Parathyroid adenoma (tissue), 2 donors: ENCODE results near the gene SPP2.

Source experiments
- H2AFZ ChIP-seq: fragments of 300-600 bp; sonication (generic); one replicate; pipeline ENCODE4 v1.7.0; 2017; ENCODE audit warnings: antibody characterized with exemption, mild to moderate bottlenecking
- H3K27ac ChIP-seq: fragments of 300-600 bp; sonication (generic); one replicate; pipeline ENCODE4 v1.7.0; 2017
- H3K27me3 ChIP-seq: fragments of 300-600 bp; sonication (generic); one replicate; pipeline ENCODE4 v1.7.0; 2017; ENCODE audit warnings: low read length; ENCODE audit not compliant: control insufficient read depth, insufficient read depth
- H3K36me3 ChIP-seq: fragments of 300-600 bp; sonication (generic); one replicate; pipeline ENCODE4 v1.7.0; 2017; ENCODE audit warnings: low read length; ENCODE audit not compliant: control insufficient read depth, insufficient read depth
- H3K4me1 ChIP-seq: fragments of 300-600 bp; sonication (generic); one replicate; pipeline ENCODE4 v1.7.0; 2017; ENCODE audit warnings: control low read depth
- H3K4me2 ChIP-seq: fragments of 300-600 bp; sonication (generic); one replicate; pipeline ENCODE4 v1.7.0; 2017; ENCODE audit warnings: low read length
- H3K4me3 ChIP-seq: fragments of 300-600 bp; sonication (generic); one replicate; pipeline ENCODE4 v1.7.0; 2017; ENCODE audit warnings: low read depth, low read length
- H3K79me2 ChIP-seq: fragments of 300-600 bp; sonication (generic); one replicate; pipeline ENCODE4 v1.7.0; 2017; ENCODE audit warnings: control low read depth
- H3K9ac ChIP-seq: fragments of 300-600 bp; sonication (generic); one replicate; pipeline ENCODE4 v1.7.0; 2017; ENCODE audit warnings: mild to moderate bottlenecking
- H3K9me3 ChIP-seq: fragments of 300-600 bp; sonication (generic); one replicate; pipeline ENCODE4 v1.7.0; 2017; ENCODE audit warnings: low read length; ENCODE audit not compliant: control insufficient read depth
- CTCF ChIP-seq: fragments of 300-600 bp; sonication (generic); IDR thresholded peaks from one replicate; pipeline ENCODE4 v1.7.0; 2017; ENCODE audit warnings: antibody characterized with exemption, mild to moderate bottlenecking
- donor health status: primary hyperparathyroidism.

Gene SPP2

DNA sequence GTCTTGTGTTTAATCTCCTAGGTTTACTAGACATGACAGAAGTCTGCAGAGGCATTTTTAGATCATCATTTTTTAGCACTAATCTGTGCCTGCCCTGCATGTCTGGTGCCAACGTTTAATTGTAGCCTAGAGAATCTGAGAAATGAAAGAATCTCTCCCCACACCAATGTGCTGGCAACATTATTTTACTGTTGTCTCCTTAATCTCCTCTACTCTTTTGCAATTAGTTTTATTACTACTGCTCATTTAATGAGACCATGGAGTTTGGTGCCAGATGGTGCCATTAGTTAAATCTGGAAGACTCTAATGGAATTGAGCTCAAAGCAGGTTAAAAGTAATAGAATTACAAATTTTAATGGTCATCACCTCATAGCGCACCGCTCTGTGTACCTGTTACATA lies 4.0 kb upstream of the SPP2 start:
- TF ChIP-seq CTCF: no peak
- Histone ChIP-seq H3K27ac (no peak overlapping the region), H3K79me2 (no peaks in the 10 kb centered on the region), H3K27me3 (no peaks in the 10 kb centered on the region), H3K9ac (no peak overlapping the region), H2AFZ (no peak overlapping the region), H3K4me2 (no peak overlapping the region), H3K9me3 (no peaks in the 10 kb centered on the region), H3K36me3 (no peaks in the 10 kb centered on the region), H3K4me1 (no peaks in the 10 kb centered on the region), H3K4me3 (no peak overlapping the region)

GRCh38 chr2:234047361-234047760 lies 3.1 kb upstream of the SPP2 start:
- Histone ChIP-seq H3K9ac (no peak overlapping the region), H3K27me3 (no peaks in the 10 kb centered on the region), H3K36me3 (no peaks in the 10 kb centered on the region), H3K27ac (no peak overlapping the region), H3K4me1 (no peaks in the 10 kb centered on the region), H3K79me2 (no peaks in the 10 kb centered on the region), H3K9me3 (no peaks in the 10 kb centered on the region), H3K4me3 (no peak overlapping the region), H3K4me2 (no peak overlapping the region), H2AFZ (no peak overlapping the region)
- no peak for TF ChIP-seq CTCF

DNA sequence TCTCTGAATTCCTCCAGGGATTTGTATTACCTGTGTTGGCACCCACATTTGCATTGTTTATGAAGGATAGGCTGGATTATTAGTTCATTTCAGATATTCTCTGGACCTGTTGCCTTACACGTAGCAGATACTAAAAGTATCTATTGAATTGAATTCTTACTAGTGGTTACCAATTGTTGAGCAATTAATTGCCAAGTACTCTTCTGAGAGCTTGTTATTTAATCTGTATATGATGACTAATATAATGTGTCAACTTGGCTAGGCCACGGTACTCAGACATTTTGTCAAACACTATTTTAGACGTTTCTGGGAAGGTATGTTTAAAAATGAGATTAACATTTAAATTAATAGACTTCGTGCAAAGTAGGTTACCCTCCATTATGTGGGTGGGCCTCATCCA lies 2.5 kb upstream of the SPP2 start:
- no peak overlapping the region for H3K4me3 ChIP-seq
- no peaks in the 10 kb centered on the region for H3K4me1 ChIP-seq
- no peak overlapping the region for H3K9ac ChIP-seq
- no peaks in the 10 kb centered on the region for H3K36me3 ChIP-seq
- H3K27me3 ChIP-seq: no peaks in the 10 kb centered on the region
- no peak overlapping the region for H3K4me2 ChIP-seq
- H2AFZ ChIP-seq: no peak overlapping the region
- no peaks in the 10 kb centered on the region for H3K79me2 ChIP-seq
- TF ChIP-seq CTCF: no peak
- H3K9me3 ChIP-seq: no peaks in the 10 kb centered on the region
- no peak overlapping the region for H3K27ac ChIP-seq

GRCh38 chr2:234051374-234052070 lies 1.0 kb downstream of the SPP2 start:
- H3K4me1 ChIP-seq: no peaks in the 10 kb centered on the region
- no peaks in the 10 kb centered on the region for H3K9me3 ChIP-seq
- H3K27ac ChIP-seq: no peak overlapping the region
- H3K9ac ChIP-seq: no peak overlapping the region
- no peak overlapping the region for H3K4me2 ChIP-seq
- H2AFZ ChIP-seq: no peak overlapping the region
- H3K79me2 ChIP-seq: no peaks in the 10 kb centered on the region
- no peaks in the 10 kb centered on the region for H3K27me3 ChIP-seq
- H3K36me3 ChIP-seq: no peaks in the 10 kb centered on the region
- TF ChIP-seq CTCF: no peak
- no peak overlapping the region for H3K4me3 ChIP-seq

DNA sequence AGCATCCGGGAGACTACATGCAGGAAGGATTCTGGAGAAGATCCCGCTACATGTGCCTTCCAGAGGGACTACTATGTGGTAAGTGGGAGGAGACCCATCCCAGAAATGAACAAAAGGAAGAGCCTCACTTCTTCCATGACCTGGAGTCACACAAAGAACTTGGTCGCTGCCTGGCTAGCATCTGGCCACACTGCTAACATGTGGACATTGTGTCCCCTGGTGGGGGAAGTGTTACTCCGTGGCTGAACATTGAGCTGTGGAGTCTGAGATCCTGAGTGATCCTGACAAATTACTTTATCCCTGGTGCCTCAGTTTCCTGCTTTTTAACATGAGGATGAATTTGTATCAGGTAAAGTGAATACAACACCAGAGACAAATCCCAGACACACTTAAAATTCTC lies 8.4 kb downstream of the SPP2 start:
- H3K36me3 ChIP-seq: no peaks in the 10 kb centered on the region
- H3K27ac ChIP-seq: no peak overlapping the region
- no peak overlapping the region for H2AFZ ChIP-seq
- no peak overlapping the region for H3K4me3 ChIP-seq
- no peaks in the 10 kb centered on the region for H3K27me3 ChIP-seq
- H3K9ac ChIP-seq: no peak overlapping the region
- H3K79me2 ChIP-seq: no peaks in the 10 kb centered on the region
- H3K9me3 ChIP-seq: no peaks in the 10 kb centered on the region
- peaks cover 6% of the 10 kb centered on the region for H3K4me1 ChIP-seq
- TF ChIP-seq CTCF: no peak
- H3K4me2 ChIP-seq: no peak overlapping the region
